Stimulated activated CD4-positive, alpha-beta T cell treated with anti-CD3 and anti-CD28 coated beads, Interleukin-4, amount 100 ng/mL, for 1 hour (primary cell): ENCODE results near the gene PPP3CA.

ENCODE experiments used
- DNase-seq: peaks from one replicate; pipeline ENCODE4 v3.0.0-alpha.2; 2020

PPP3CA gene

DNA sequence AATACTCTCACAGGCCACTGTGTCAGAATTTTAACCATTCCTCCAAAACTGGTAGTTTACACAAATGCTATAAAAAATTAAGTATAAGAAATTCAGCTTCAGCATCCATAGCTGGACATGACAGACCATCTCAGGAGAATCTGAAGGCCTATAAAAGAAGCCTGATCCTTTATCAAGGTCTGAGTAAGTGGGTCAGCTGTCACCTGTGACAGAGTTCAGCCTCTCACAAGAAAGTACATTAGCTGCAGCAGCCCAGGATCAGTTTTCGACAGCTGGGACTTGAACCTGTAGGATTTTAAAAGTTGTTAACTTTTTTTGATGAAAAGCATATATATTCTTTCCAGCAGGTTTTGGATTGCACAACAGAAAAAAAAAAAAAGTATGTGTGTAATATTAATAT lies 60.7 kb downstream of the PPP3CA start:
- no peak for DNase-seq

DNA sequence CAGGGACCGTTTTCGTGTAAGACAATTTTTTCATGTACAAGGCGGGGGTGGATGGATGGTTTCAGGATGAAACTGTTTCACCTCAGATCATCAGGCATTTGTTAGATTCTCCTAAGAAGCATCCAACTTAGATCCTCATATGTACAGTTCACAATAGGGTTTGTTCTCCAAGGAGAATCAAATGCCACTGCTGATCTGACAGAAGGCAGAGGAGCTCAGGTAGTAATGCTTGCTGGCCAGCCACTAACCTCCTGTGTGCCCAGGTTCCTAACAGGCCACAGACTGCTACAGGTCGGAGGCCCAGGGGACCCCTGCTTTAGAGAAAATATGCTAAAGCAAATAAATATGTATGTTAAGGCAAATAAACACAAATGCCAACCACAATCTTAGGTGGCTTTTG lies 61.3 kb downstream of the PPP3CA start:
- no peak for DNase-seq

DNA sequence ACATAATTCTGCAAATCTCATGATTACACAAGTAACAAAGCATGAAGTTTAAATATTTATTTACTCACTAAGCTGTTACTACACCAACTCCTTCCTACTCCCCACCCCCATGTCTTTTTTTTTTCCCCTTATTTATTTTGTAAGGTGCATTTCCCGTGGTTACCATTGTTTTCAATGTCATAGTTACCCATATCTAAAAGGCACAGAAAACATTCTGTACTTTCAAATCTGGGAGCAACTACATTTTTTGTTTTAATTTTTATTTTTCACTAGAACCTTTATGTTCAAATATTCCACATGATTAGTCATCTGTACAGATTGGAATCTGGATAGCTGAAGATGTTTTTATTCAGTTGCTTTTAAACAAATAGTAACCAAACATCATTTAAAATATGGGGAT lies 62.8 kb downstream of the PPP3CA start:
- no peak for DNase-seq

DNA sequence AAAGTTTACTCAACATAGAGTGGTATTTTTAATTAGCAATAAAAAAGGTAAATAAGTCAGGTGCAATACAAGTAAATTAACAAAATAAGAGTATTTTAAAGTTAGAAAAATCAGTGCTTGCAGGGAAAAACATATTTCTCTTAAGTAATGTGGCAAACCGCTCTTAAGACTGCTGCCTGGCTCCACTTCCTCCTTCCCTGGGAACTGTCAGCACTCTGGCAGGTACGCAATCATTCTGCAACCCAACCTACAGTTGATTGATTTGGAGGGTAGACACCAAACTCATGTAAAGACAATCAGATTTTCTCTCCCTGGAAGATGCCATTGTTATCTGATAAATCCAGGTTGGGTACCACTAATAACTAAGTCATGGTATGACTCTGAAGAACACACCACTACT lies 63.9 kb downstream of the PPP3CA start:
- no peak for DNase-seq

DNA sequence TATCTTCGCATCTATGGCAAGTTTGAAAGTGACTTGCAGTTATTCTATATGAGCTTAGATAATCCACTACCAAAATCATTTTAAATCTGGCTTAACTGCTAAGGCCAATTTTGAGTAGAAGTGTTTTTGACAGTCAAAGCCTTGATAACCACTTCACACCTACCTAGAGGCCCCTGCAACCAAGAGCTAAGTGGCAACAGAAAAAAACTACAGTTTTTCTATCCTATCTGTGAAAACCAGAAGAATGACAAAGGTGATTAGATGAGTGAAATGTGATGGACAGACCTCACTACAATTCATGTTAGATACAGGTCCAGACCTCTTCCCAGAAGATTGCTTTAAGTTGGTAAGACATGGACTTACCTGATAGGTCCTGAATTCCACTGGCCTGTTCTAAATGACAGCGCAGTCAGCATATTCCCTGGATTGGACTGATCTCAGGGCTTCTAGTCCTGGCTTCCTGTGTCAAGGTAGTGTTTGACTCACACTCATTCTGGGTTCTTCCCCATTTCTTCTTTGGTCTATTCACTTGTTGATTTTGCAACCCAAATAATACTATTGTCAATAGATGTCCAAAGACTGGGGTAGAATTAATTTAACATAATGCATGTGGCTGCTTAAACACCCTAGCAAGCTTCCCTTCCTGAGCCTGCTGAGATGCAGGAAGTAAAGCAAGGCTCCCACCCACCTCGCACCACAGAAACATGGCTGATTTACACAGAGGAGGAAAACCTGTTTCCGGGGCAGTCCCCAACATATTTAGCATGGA lies 65.1 kb downstream of the PPP3CA start:
- DNase-seq = peak; percentile 17

DNA sequence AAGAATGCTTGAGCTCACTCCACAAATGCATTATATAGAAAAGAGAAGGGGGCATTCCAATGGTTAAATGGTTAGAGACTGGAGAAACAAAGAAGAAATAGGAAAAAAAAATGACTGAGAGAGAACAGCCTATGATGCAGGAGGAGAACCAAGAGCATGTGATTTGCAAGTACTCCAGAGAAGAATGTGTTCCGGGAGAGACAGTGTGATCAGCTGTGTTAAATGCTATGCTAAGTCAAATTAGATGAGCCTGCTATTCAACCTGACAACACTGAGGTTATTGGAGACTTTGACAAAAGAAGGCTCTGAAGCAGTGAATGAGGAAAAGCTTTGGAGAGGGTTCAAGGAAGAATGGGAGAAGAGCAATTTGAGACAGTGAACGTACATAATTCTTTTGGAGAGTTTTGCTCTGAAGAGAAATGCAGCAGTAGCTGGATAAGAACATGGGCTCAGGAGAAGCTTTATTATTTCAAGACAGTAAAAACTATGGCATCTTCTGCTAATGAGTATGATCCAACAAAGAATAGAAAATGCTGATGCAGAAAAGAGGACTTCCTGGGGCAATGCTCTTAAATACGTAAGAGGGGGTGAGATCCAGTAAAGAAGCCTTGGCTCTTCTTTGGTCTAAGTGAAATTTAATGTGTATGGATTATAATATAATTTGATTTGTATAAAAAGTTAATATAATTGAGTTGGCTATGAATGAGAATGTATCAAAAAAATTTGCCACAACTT lies 66.3 kb downstream of the PPP3CA start:
- no peak for DNase-seq

DNA sequence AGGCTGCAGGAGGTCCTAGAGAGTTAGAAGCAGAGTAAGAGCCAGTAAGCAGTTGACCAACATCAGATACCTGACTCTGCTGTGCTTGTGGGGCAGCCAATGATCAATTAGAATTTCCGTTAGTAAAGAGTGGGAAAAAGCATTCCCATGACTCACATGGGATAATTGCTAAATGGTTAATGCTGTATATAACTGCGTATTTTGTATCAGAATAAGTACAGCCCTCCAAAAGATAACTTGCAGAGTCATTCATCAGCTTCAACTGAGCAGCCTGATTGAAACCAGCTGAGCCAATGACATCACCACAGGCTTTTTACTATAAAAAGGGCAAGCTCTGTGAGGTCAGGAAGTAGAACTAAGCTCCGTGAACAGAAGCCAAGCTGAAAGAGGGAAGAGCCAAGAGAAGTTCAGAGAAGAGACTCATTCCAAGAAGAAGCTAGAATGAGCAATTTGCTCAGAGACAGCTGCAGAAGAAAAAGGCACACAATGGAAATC lies 67.9 kb downstream of the PPP3CA start:
- DNase-seq = no peak

DNA sequence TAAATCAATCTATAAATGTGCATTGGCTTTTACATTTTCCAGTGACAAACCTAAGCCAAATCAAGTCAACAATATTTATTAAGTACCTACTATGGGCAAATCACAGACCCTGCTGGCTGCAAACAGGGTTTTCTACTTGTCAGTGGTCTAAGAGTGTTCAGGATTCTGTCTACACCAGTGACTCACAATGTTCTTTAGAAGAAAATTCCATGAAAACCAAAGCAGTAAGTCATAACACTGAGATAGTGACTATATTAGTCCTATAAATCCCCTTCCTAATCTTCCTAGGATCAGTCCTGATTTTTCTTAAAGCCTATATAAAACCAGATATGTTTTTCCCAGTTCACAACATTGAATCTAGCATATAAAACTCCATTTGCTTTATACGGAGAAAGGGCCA lies 69.7 kb downstream of the PPP3CA start:
- DNase-seq = no peak

DNA sequence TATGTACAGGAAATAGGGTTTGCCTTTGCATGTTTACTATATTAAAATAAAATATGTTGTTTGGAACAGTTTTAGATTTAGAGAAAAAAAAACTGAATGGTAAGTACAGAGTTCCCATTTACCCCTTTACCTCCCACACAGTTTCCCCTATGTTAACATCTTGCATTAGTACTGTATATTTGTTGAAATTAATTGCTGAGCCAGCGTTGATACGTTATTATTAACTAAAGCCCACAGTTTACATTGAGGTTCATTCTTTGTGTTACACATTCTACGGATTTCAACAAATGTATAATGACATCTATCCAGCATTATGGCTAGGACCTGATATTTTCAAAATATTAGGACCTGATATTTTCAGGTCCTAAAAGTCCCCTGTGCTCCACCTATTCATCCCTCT lies 70.7 kb downstream of the PPP3CA start:
- DNase-seq = no peak

DNA sequence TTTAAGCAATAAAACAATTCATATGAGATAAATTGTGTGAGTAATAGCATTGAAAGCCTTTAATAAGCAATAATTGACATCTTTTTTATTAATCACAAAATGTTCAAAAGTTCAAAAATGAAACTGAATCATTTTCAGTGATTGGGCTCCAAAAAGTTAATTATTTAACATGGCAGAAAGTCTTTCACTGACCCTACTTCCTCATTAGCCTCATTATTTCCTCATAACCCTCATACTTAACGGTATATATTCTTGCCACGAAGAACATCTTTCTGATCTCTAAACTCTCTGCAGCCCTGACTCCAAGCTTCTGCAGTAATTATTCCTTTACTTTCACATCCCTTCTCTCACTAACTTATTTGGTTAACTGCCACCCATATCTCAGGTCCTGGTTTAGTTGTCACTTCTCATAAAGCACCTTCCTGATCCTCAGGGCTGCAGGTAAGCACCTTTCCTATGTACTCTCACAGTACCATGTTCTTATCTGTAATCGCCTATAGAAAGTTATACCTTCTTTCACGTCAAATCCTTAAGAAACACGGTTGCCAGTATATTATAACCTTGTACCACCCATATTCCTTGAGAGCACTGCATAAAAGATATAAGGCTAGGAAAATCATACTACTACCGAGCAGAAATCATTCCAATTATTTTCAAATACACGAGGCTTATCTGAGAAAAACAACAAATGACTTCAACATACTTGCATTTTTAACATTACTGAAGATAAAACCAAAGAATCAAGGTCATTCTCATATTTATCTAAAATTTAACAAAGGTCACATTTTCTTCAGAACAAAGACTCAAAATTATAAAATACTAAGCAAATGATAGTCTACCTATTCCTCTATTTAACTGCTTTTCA lies 72.2 kb downstream of the PPP3CA start:
- DNase-seq = no peak

DNA sequence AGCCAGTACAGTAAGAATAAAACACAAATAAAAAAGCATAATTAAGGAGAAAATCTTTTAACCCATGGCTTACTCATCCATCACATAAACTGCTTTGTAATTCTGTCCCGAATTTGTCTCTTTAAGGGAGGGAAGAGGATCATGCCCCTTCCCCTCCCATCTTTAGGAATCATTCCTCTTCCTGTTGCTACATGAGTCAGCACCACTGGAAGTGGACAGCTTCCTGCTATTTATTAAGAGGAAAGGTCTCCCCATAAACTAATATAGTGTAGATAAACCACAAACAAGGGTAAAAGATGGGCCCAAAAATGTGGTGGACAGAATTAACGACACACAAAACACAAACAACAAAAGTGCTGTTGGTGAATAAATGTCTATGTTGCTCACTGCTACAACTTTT lies 75.8 kb downstream of the PPP3CA start:
- DNase-seq = no peak

DNA sequence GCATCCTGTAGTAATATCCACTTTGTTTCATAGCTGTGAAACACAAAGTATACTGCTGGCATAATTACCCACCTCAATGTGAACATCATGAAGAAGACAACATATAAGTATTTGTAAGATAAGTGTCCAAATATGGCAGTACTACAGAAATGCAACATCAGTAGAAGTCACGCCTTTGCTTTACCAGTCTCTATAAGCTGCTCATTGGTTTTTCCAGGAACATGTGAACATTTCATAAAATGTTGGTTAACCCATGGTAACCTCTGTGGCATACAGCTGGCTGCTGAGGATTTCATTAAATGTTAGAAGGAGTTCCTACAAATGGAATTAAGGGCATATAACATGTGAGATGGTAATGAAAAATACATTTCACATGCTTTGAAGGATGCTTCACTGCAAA lies 77.6 kb downstream of the PPP3CA start:
- DNase-seq = no peak

DNA sequence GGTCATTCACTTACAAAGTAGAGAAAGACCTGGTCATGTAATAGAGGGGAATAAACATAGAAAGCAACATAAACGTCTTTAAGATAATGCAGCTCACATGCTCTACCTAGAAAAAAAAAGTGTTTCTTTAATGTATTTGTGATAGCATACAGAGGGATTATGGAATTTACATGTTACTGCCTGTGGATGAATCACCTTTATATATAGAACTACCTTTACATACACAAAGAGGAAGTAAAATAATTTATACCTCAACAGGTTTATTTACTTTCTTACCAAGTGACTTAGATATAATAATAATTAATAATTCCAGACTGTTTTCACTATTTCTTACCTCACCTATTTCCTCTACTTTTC lies 81.5 kb downstream of the PPP3CA start:
- no peak for DNase-seq

DNA sequence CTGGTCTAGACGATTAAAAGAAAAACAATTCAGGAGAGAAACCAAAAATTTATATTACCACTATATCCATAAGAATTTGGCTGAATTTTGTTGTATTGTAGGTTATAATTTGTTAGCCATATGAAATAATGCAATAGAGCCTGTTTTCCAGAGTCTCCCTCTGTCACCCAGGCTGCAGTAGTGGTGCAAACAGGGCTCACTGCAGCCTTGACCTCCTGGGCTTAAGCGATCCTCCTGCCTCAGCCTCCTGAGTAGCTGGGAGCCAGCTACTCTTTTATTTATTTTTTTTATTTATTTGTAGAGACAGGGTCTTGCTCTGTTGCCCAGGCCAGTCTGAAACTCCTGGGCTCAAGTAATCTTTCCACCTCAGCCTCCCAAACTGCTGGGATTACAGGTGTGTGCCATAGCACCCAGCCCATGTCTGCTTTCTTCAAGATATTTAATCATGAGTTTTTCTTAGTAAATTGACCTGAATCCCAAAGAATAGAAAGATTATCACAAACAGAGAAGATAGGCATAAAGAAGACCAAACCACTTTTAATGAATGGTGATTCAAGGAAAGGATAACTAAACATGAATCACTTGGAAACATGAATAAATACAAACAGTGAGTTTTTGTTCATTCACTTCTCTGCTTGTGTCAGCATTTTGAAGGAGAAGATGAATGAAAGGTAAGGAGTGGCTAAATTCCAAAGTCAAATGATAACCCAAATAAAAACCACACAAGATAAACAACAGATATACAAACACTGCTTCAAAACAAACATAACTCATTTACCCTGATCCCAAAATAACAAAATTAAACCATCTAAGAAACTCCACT lies 82.1 kb downstream of the PPP3CA start:
- DNase-seq = no peak

DNA sequence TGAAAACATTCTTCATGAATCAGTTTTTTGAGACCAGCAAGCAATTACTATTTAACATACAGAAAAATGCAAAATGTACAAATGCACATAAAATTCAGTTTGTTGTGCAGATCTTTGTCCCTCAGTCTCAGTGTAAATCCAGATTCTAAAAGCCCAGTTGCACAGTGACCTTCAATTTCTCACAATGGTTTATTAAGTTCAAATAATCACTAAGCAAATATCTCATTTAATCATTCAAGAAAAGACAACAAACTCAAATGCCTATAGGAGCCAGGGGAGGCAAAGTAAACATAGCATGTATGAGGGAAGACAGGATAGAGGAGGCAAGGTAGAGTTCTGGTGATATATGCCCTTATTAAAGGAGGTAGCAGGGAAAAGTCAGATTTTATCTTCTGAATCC lies 82.8 kb downstream of the PPP3CA start:
- no peak for DNase-seq

DNA sequence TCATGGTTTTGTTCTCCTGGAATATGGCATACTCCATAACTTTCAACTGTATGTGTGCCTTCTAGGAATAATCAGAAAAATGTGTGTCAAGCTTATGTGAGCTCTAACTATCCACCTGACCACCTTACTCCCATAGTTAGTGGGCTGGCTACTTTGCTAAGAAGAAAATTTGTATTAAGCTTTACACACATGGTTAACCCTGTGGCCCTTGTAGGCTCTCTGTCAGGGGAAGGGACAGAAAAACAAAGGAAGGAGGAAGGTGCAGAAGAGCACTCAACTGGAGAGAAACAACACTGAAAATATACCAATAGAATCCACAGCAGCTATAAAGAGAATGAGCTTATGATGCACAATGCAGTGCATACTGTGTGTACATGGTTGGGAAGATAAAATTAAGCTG lies 84.6 kb downstream of the PPP3CA start:
- no peak for DNase-seq

DNA sequence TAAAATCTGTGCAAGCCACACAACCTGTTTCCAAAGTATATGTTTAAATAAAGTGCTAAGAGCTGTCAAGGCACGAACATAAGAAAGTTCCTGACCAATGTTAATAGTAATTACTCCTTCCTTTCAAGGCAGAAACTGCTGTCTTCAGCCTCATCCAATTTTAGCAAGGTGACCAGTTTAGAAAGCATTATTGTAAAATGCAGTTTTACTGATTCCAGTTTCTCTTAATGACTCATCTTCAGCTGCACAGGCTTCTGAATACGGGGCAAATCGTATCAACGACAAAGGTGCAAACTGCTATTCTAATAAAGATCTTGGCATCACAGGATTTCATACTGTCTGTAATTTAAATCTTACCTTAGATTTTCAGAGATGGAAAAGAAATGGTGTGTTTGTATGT lies 87.5 kb downstream of the PPP3CA start:
- no peak for DNase-seq

DNA sequence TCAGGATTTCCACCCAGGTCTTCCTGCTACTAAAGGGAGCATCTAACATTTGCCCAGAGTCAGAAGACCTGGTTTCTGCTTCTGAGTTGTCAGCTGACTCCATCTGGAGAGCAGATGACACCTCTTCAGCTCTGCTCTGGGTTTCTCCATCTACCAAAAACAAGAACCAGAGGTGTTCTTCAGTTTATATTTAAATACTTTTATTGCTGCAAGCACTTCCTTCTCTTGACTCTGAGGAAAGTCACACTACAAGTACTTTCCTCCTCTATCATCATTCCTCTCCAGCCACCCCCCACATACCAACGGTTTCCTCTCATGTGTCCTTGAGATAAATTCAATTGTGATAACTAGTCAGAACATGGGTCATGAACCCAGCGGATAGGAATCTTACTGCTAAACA lies 88.4 kb downstream of the PPP3CA start:
- DNase-seq = no peak

DNA sequence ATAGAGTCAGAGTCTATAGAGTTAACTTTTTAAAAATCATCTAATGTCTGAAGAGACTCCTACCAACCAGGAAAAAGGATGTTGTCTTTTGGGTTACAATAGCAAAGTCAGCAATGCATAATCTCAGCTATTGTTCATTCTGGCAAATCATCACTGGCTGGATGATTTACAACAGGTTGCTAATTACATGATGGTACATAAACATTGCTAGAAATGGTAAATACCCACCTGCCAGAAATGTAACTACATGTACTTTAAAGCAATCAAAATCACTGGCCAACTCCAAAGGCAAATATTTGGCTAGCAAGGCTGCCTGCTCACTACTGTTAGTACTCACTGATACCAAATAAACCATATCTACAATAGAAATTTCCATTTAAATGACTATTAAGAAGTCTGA lies 91.1 kb downstream of the PPP3CA start:
- DNase-seq = no peak

DNA sequence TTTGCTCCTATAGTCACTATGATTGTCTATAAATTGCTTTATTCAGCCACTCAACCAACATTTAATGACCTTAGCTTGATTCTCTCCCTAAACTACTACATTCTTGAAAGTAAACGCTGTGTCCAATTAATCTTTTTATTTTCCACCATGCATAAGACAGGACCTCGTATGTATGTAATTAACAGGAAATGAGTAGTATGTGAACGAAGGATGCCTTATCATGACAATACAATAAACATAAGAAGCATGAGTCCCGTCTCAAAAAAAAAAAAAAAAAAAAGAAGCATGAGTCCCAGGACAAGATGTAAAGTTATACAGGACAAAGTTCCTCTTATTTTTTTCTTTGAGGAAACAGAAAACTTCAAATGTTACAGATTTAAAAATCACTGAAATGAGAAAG lies 92.5 kb downstream of the PPP3CA start:
- no peak for DNase-seq

DNA sequence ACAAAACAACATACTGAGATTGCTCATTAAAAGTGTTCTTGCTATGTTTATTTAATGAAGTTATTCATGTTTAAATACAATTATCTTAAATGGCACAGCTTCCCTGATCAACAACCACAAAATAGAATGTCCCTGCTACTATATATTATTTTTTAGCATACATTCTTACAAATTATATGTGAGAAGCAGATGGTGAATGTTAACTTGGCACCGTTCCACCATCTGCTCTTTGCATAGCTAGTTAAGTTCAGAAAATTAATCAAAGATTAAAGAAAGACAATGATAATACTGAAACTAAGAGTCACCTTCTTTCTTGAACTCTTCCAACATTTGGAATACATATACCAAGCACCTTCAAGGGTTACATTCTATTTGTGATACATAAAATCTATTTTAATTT lies 94.2 kb downstream of the PPP3CA start:
- no peak for DNase-seq

DNA sequence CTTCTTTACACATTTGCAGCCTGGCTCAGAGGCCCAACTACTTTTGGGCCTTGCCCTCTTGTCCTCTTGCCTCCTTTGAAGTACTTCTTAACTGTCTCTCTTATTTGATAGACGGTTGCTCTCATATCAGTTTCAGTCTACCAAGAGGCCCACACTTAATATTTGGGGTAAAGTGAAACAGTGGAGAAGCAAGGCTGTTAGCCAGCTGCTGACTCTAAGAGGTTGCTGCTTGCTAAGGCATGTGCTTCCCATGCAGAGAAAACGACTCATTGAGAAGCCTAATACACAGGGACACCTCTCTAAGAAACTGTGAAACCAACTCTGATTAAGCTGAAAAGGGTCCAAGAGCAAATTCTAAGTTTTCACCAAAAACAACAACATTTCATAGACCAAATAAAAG lies 94.6 kb downstream of the PPP3CA start:
- no peak for DNase-seq

DNA sequence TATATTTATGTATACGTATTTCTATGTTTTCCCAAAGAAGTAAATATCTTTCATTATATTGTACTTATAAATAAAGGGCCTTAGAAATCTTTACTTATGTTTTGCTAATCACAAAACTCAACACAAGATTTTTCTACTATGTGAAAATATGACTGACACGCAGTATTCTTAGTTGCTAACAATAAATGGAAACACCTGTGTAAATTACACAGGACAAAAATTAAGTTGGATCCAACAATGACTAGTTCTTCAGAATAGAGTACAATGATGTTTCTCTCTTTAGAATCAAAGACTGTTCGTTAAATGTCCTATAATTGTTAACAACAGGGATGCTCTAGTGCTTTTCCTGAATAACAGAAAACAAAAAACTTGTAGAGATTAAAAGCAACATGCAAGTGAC lies 96.1 kb downstream of the PPP3CA start:
- no peak for DNase-seq
